Dedifferentiated amniotic fluid mesenchymal stem cell (primary cell): ENCODE data around the gene C16orf92.
A peak's percentile ranks its signal among the peaks of the same experiment; 100 is the strongest.
"Not testable (repeated sequence)": the region's sequence is repeated elsewhere in the genome, so short reads cannot be mapped to it uniquely, and the experiment has no call there.

Source experiments
- DNase-seq: peaks from one replicate; pipeline ENCODE4 v3.0.0-alpha.2; 2016; ENCODE audit errors: extremely low spot score

C16orf92 gene

DNA sequence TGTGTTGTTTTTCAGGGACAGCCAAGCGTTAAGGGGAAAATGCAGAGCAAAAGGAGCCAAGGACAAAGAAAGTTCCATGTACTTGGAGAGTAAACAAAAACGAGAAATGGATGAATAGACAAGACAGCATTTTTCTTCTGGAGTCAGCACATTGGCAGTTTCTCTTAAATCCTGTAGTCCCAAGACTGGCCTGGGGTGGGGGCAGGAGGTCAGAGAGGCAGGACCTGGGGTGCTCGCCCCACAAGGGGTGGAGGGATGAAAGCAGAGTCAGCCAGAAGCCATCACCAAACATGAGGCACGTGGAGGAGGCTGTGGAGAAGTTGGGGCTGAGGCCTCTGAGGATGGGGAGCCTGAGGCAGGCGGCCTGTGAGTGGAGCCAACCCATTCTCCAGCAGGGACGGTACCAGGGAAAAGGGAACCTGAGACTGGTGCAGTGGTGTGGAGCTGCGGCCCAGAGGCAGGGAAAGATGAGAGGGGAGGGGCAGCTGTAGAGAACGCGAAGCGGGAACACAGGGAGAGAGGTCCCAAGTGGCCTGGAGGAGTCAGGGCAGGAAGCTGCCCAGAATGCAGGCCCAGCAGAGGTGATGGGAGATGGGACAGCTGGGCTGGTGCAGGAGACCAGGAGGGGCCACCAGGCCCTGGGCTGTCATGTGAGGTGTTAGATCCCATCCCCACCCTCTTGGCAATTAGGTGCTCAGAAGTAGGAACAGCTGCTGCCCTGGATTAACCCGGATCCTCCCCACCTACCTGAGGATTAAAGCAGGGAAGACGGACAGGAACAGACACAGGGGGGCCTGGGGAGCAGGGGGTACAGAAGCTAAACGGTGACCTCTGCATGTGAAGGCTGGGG lies 4.8 kb downstream of the C16orf92 start:
- DNase-seq, result no peak

DNA sequence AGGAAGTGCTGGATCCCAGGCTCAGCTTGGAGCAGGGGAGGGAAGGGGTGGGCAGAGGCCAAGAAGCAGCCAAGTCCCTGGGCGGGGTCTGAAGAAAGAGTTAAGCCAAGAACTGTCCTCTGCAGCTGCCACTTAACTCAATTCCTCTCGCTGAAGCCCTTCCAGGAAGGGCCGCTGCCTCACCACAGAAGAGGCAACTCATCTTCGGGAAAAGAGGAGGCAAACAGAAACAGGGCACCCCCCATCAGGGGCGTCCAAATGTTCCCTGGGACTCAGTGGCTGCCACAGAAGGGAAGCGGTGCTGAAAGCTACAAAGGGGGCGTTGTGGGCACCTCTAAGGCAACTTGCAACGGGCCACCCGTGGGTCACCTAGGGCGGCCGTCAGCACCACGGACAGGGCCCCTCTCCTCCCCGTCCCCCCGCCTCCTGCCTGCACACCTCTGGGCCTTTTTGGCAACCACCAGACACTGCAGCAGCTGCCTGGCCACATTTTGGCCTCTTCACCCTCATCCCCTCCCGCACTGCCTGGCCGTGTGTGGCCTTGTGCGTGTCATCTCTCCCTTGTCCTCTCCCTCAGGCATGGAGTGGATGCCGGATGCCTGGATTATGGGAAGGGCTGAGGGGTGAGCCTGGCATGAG lies 5.6 kb downstream of the C16orf92 start:
- DNase-seq, result no peak

DNA sequence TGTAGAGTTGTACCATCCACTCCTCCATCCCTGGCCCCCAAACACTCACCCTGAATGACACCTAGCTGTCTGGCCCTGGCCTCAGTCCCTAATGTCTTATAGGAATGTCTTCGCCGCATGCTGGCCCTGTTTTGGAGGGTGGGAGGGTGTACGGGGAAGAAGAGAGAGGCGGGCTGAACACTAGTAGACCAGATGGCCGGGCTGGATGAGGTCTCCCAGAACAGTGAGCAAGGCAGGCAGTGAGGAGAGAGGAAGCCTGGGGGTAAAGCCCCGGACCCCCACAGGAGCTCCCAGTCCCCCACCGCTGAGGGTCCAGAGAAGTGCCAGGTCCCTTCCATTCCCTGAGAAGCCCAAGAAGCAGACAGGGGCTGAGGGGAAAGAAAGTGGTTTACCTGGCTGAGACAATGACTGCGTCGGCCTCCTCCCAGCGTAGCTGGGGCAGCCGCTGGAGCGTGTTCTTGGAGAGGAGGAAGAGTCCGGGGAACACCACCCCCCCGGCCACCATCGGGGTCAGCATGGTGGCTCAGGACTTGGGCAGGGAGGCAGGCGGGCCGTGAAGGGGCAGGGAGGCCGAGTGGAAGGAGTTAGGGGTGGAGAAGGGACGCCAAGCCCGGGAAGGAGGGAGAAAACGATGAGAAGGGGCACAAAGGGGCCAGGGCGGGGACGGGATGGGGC lies 7.2 kb downstream of the C16orf92 start:
- no peak for DNase-seq

DNA sequence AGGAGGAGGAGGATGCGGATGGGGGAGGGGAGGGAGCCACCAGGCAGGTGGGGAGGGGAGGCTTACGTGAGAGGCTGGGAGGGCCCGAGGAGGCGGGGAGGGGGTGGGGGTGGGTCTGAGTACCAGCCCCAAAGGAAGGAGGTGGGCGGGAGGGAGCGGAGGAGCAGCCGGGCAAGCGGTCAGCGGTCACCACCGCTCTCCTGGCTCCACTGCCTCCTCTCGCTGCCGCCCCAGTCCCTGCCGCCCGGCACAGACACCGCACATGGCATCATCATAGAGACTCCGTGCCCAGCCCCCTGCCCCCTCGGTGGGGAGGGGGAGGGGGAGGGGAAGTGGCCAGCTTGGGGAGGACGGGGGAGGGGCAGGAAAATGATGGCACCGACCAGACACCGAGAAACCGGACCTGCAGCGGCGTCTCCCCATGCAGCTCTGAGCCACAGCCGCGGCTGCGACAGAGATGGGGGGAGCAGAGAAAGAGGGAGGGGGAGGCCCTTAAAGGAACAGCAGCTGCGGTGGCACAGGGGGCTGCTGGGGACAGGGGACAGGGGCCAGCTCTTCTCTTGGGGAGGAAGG lies 7.9 kb downstream of the C16orf92 start, which contains the start of gene TLCD3B:
TSS of gene TLCD3B (minus strand) at position 431 of the 573 bp plus-strand sequence. CDS start 744 bp downstream, outside the sequence.
- DNase-seq, result no peak

DNA sequence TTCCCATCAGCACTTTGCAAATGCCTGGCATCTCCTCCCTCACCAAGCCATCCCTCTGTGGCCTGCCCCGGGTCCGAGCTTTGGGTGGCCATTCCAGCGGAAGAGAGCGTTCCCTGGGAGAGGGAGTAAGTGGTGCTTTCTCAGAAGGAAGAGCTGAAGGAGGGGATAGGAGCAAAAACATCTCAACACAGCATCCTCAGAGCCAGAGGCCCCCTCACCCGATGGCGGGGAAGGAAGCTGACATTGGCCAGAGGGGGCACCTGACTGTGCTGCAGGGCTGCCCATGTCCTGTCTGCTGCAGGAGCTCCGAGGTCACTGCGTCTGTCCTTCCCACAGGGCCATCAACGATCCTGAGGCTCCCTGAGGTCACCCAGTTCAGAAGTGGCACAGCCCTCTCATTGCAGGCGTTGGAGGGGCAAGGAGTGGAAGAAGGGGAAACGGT lies 8.5 kb downstream of the C16orf92 start:
- DNase-seq, result no peak

DNA sequence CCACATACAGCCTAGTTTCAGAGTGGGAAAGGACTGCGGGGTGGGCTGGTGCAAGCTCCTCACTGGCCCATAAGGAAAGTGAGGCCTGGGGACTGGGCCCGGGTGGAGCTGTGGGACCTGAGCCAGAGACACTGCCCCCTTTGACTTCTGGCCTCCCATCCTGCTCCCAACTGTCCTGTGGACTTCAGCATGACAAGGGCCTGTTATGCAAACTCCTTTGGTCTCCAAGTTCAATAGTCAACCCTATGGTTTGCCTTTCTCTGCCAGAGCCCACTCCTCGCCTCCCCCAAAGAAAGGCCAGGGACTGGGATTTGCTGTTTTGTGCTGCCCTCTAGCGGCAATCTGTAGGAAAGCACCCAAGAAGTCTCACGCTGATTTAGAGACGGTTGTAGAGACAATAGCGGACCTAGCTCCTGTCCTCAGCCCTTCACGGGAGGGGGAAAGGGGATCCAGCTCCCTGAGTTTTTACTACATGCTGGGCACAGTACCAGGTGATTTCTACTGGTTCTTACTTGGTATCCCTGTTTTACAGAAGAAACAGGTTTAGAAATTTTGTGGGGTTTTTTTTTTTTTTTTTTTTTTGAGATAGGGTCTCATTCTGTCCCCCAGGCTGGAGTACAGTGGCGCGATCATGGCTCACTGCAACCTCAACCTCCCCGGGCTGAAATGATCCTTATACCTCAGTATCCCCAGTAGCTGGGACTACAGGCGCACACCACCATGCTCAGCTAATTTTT lies 9.3 kb downstream of the C16orf92 start:
- peak; percentile 59 for DNase-seq

DNA sequence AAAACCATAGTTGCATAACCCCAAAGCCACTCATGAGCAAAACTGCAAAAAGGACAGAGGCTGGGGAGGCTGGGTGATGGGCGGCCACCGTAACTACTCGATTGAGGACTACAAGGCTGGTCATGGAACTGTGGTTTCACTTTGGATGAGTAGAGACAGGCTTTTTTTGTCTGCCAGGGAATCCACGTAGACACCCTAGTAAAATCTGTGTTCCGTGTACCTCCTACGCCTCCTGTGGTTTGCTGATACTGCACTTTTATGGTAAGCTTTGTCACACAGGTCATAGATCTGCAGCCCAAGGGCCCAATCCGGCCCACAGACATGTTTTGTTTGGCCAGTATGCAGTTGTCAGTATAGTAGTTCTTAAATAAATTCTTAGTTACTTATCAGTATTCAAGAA lies 10.3 kb downstream of the C16orf92 start:
- no peak for DNase-seq

DNA sequence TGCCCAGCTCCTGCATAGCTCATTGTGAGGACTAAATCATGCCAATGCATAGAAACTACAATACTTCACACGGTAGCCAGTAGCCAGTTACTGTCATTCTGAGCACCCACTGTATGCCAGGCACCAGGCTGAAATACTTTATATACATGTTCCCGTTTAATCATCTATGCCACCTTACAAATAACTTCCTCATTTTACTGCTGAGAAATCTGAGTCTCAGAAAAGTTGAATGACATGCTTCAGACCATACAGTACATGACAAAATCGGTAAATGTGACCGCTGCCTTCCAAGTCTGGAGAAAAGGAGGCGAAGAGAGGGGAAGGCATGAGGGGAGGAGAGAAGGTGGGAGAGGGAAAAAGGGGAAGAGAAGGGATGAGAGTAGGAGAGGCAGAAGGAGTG lies 17.2 kb downstream of the C16orf92 start:
- no peak for DNase-seq

DNA sequence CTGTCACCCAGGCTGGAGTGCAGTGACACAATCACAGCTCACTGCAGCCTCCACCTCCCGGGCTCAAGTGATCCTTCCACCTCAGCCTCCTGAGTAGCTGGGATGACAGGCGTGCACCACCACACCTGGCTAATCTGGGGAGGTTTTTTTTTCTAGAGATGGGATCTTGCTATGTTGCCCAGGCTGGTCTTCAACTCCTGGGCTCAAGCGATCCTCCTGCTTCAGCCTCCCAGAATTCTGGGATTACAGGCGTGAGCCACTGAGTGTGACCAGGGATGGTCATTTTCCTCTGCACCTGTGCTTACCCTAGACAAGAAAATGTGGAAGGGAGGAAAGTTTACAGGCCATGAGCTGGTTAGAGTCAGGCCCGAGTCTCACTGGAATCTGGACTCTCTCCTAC lies 17.7 kb downstream of the C16orf92 start:
- not testable (repeated sequence) for DNase-seq

DNA sequence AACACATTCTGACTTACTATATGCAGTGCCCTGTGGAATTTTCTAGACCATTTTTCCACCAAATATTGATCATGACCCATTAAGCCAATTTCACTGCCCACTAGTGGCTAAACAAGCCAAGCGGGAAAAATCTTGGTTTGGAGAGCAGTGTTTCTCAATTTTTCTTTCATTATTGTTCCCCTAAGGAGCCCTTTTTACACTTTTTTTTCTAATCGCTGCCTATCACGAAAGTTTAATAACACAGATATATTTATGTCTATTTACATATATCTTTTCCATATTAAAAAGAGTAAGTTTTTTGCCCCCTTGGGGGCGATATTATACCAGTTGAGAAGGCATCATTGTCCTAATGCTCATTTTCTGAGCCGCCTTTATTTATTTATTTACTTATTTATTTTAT lies 18.8 kb downstream of the C16orf92 start:
- peak; percentile 31 for DNase-seq

DNA sequence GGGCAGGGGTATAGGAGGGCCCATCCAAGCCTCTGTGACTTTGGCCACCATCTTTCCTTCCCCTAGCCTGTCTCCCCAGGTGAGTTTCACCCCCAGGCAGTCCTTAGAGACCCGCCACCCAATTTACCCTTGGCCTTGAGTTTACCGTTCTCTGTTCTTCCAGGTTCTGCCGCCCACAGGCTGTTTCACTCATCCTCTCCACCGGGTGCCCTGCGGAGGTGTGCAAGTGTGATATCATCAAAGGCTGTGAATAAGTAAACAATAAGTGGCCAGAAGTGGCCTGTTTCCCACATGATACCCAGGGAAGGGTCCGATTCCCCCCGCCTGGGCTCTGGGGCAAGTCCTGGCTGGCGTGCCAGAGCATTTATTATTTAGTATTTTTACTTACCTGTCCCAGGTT lies 23.2 kb downstream of the C16orf92 start:
- no peak for DNase-seq

DNA sequence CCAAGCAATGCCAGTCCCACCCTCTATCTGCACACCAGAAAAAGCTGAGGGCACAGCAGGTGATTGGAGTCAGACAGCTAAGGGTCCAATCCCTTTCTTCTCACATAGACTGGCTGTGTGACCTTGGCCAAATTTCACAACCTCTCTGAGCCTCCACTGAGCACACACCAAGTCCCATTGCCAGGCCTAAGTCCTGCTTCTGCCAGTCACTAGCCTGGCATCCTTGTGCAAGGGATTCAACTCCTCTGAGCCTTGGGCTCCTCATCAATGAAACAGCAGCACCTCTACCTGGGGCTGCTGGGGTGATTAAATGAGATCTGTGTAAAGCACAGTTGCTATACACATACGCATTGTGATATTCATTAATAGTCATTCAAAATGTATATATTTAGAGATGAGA lies 23.6 kb downstream of the C16orf92 start:
- DNase-seq, result no peak

DNA sequence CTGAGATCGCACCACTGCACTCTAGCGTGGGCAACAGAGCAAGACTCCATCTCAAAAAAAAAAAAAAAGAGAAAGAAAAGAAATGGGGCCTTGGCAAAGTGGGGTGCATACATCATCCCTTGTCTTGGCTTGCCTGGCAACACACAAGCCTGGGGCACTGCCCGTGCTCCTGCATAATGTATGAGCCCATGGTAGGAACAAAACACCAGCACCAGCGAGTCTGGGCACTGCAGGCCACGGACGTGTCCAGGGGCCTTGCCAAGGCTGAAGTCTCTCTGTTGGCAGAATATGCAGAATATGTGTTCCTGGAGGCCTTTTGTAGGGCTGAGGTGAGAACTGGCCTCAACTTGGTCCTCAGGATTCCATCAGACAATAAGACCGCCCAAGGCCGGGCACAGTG lies 26.9 kb downstream of the C16orf92 start:
- DNase-seq, result no peak

DNA sequence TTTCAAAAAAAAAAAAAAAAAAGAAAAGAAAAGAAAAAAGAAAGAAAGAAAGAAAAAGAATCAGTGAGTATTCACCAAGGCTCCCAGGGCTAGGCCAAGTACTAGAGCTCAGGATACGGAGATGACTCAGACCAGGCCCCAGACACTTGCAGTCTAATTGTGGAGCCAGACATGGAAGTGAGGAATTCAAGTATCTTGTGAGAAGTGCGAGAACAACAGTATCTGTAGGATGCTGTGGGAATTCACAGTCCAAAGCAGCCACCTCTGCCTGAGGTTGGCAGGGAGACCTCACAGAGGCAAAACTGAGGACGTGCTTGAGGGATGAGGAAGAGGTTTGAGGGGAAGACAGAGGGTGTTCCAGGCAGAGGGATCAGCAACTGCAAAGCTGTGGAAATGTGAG lies 28.5 kb downstream of the C16orf92 start:
- no peak for DNase-seq

DNA sequence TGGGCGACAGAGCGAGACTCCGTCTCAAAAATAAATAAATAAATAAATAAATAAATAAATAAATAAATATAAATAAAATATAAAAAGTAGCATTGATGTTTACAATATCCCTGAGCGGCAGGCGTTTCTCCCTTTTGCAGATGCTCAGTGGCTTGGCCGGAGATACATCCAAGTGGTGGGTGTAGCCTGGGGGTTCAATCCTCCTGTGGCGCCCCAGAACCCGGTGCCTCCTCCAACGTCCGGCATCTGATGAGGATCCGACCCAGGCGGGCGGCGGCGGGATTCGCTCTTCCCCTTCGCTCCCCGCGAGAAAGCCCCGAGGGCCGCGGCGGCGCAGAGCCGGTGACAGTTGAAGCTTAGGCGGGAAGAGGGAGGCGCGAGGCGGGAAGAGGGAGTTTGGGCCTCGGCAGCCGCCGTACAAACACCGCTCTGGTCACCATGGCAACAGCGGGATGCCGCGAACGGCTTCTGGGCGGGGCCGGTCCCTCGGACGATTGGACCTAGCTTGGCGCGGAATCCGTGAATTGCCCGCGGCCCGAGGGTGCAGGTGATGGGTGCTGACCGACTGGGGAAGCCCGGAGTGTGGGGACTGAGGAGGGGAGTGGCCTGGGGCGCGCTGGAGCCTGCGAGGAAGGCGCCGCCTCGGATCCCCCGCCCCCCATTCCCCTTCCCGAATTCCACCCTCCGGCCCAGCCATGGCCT lies 29.8 kb downstream of the C16orf92 start:
- peak; percentile 77 for DNase-seq

DNA sequence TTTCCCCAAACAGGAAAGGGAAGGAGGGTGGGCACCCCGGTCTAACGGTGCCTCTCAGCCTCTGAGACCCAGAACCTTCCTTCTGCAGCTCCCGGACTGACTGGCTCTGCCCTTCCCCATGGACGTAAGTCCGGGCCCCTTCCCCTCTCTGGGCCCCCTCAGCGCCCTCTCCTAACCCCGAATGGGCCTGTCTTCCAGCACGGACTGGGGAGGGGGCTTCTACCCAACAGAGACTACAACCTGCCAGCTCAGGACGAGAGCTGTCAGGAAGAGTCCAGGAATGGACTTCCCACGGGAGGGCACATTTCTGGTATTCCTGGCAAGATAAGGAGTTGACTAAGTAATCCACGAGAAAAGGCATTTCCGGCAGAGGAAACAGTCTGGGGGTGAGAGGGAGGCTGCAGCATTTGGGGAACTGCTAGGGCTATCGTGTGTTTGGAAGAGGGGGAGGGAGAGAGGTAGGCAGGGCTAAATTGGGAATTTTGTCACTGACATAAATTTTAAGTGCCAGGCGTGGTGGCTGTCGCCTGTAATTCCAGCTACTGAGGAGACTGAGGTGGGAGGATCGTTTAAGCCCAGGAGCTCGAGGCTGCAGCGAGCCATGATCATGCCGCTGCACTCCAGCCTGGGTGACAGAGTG lies 30.5 kb downstream of the C16orf92 start:
- peak; percentile 42 for DNase-seq

DNA sequence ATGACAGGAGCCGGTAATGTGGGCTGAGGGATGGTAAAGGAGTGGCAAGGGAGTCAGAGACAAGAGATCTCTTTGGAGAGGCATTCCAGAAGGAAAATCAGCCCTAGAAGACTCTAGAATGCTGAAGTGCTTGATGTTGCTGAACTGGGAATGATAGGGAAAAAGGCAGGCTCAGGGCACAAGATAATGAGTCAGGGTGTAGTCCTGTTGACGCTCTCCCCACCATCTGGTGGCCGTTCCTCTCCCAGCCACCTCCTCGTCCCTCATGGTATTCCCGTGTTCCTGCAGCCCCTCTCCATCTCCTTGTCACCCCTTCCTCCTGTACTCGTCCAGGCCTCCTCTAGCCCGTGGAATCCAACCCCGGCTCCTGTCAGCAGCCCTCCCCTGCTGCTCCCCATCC lies 31.5 kb downstream of the C16orf92 start:
- DNase-seq, result no peak

DNA sequence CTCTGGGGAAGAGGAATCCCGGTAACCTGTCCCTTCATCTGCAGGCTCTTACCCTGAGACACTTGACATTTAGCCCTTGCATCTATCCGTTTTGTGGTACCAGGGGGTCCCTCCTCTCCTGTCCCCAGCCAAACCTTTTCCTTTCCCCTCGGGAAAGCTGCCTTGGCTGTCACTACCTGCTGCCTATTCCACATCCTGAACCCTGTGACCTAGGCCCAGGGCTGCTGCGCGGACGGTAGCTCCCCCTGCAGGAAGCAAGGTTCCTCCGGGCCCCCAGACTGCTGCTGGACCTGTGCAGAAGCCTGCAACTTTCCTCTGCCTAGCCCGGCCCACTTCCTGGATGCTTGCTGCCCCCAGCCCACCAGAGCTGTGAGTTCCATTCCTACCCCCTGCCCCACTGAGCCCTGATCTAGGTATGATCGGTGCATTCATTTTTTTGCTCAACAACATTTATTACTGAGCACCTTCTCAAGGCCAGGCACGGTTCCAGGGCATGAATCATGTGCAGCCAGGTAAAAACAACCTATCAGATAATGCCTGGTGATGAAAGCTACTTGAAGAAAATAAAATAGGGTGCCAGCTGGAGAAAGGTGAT lies 32.1 kb downstream of the C16orf92 start:
- DNase-seq, result no peak

DNA sequence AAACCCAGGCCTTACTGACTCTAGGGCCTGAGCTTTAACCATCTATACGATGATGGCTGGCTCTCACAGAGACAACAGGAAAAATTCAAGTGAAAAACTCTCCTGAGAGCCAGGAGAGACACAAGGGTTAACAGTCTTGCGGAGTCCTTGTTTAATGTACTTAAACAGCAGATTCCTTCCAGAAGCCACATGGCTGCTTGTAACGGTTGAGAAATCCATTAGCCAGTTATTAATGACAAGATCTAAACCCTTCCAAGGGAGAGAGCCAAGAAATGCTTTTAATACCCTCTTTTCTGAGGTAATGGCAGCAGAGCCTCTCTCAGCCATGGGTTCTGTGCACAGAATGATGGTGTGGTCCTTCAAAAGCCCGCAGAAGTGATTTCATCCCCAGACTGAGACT lies 37.3 kb downstream of the C16orf92 start:
- DNase-seq, result no peak
